Transverse colon (tissue), 4 donors: ENCODE data around the gene USP7. TPM values are rescaled to one million over a fixed set of nuclear protein-coding genes. Genes with fewer than 3 reads are reported as not detected.
A peak's percentile ranks its signal among the peaks of the same experiment; 100 is the strongest.
"Not testable (repeated sequence)": the region's sequence is repeated elsewhere in the genome, so short reads cannot be mapped to it uniquely, and the experiment has no call there.

Experiments
- DNase-seq: peaks from one replicate; pipeline ENCODE4 v3.0.0-alpha.2; 2019
- H3K27ac ChIP-seq, 4 donors: fragments of 200-600 bp; sonication (generic); 2 replicates each; pipeline ENCODE4 v1.5.1; 2016 to 2018; ENCODE audit warnings: inconsistent platforms in 4 of 4
- H3K27me3 ChIP-seq: fragments of 200-600 bp; sonication (generic); 2 replicates; pipeline ENCODE4 v1.5.1; 2017; ENCODE audit warnings: inconsistent platforms
- H3K36me3 ChIP-seq, 4 donors: fragments of 200-600 bp; sonication (generic); 2 replicates each; pipeline ENCODE4 v1.5.1; 2017 to 2019; ENCODE audit warnings: inconsistent platforms in 4 of 4
- H3K4me1 ChIP-seq, 4 donors: fragments of 200-600 bp; sonication (generic); 2 replicates each; pipeline ENCODE4 v1.5.1; 2017 to 2020; ENCODE audit warnings: inconsistent platforms in 4 of 4
- H3K4me3 ChIP-seq, 4 donors: fragments of 200-600 bp; sonication (generic); 1 replicate in 1 of 4; 2 replicates in 3 of 4; pipeline versions ENCODE4 v1.5.1 to v1.6.1; 2017 to 2019; ENCODE audit warnings: inconsistent platforms in 4 of 4
- H3K9me3 ChIP-seq, 2 donors: fragments of 200-600 bp; sonication (generic); 2 replicates each; pipeline ENCODE4 v1.5.1; 2017 to 2019; ENCODE audit warnings: inconsistent platforms in 2 of 2
- CTCF ChIP-seq, 5 experiments: fragments of 200-600 bp in 3 of 5; fragments of 450-650 bp in 2 of 5; sonication (generic) in 3 of 5; IDR thresholded peaks; 1 replicate in 2 of 5; 2 replicates in 3 of 5; pipeline ENCODE4 v1.5.1; 2016 to 2017; ENCODE audit warnings: antibody characterized with exemption in 5 of 5, inconsistent platforms in 3 of 5, mild to moderate bottlenecking in 2 of 5, moderate library complexity in 1 of 5
- EP300 ChIP-seq: sonication (generic); formaldehyde crosslinking; IDR thresholded peaks from one replicate; pipeline ENCODE4 v1.6.1; 2017; ENCODE audit warnings: antibody characterized with exemption, low read depth
- POLR2A ChIP-seq: fragments of 450-650 bp; IDR thresholded peaks from one replicate; pipeline ENCODE4 v1.6.1; 2016; ENCODE audit warnings: antibody characterized with exemption, mild to moderate bottlenecking, moderate library complexity
- POLR2AphosphoS5 ChIP-seq, 3 donors: sonication (generic); formaldehyde crosslinking; IDR thresholded peaks; one replicate each; pipeline ENCODE4 v1.6.1; 2016; ENCODE audit warnings: antibody characterized with exemption in 3 of 3
- WGBS, 2 donors: methylation state at CpG; one replicate each; pipeline ENCODE4 v1.1.5; 2018; ENCODE audit warnings: low coverage in 1 of 2; 5-methylcytosine and 5-hydroxymethylcytosine counted together
- in situ Hi-C, 4 donors: fragments of 200-750 bp; cut with MboI; loops; one replicate each; pipeline versions ENCODE4 v1.15.0 to v1.15.1; 2017; ENCODE audit warnings: low sequenced_read_pairs in 3 of 4, low pct_ligation_motif_present in 1 of 4, low pct_unique_long_range_greater_than_20kb in 1 of 4
- intact Hi-C: fragments of 100-400 bp; cut with DNase I; formaldehyde crosslinking; loops from one replicate; pipeline ENCODE4 v1.15.1; 2023; ENCODE audit warnings: low total_unique reads
- total RNA-seq, 4 donors: library from RNA; depleted of rRNA; stranded (reverse); fragments of >200 nt; gene quantifications; one replicate each; pipeline ENCODE4 v1.1.0, GENCODE V29; 2016

USP7 gene
- total RNA-seq, 4 donors from 2014 or later: 72.9 to 419 (median 158) TPM

GRCh38 chr16:8872071-8872470 lies 91.6 kb downstream of the USP7 start:
- no peak for DNase-seq
- in situ Hi-C loops: loop anchor here in 2 of 4 donors (10.0 kb wide), 3 partner anchors 67 to 307 kb away; no protein-coding TSS in a partner anchor

GRCh38 chr16:8869988-8870241 lies 93.8 kb downstream of the USP7 start:
- in situ Hi-C loops: loop anchor here in 2 of 4 donors (10.0 kb wide), 3 partner anchors 65 to 305 kb away; no protein-coding TSS in a partner anchor
- Histone ChIP-seq H3K27ac (peak overlapping the region in 3 of 4 donors; percentile 92 to 95 (median 94)), H3K4me1 (peaks cover 27 to 49% (median 32%) of the 10 kb centered on the region in 4 donors)
- not testable (repeated sequence) for H3K4me3 ChIP-seq, H3K27me3 ChIP-seq, H3K9me3 ChIP-seq, DNase-seq, H3K36me3 ChIP-seq
- WGBS, 2 donors: 73 to 90% methylated on average over 3 to 10 of the region's 10 CpGs
- intact Hi-C loops: loop anchor here (5.0 kb wide), 1 partner anchor 73 kb away; the partner anchor contains the start of genes PMM2 and TMEM186

More at GRCh38 chr16:8872071-8872470, 91.6 kb downstream of the USP7 start:
- H3K36me3 ChIP-seq: no peaks in the 10 kb centered on the region
- H3K9me3 ChIP-seq: no peaks in the 10 kb centered on the region
- no peak overlapping the region for H3K4me3 ChIP-seq
- H3K27ac ChIP-seq: no peak overlapping the region
- intact Hi-C loops: loop anchor here (5.0 kb wide), 1 partner anchor 75 kb away; the partner anchor contains the start of genes PMM2 and TMEM186
- TF ChIP-seq CTCF (IDR thresholded peaks at IDR 0.05): no peak
- TF ChIP-seq POLR2A: no peak
- 61 to 80% methylated on average over 3 to 5 of the region's 5 CpGs for WGBS, 2 donors
- peaks cover 9 to 27% (median 11%) of the 10 kb centered on the region in 4 donors for H3K4me1 ChIP-seq
- H3K27me3 ChIP-seq: no peaks in the 10 kb centered on the region

GRCh38 chr16:8869212-8869987 lies 94.3 kb downstream of the USP7 start:
- H3K27me3 ChIP-seq: no peaks in the 10 kb centered on the region
- in situ Hi-C loops: no loop called here

GRCh38 chr16:8868416-8869211 lies 95.1 kb downstream of the USP7 start, which contains the start of gene CARHSP1:
CARHSP1 (minus strand) TSS chr16:8869006; CDS start chr16:8859328, 9,678 bp downstream.
- DNase-seq: peak; percentile 90
- Histone ChIP-seq H3K27me3 (no peaks in the 10 kb centered on the region), H3K4me1 (peaks cover 34 to 62% (median 45%) of the 10 kb centered on the region in 4 donors), H3K36me3 (no peaks in the 10 kb centered on the region), H3K27ac (peak within 1 kb of the TSS; percentile 92 to 96 (median 94)), H3K4me3 (peak within 1 kb of the TSS; percentile 54 to 85 (median 58)), H3K9me3 (no peaks in the 10 kb centered on the region)
- in situ Hi-C loops (no loop called here), intact Hi-C loops (no loop called here)
- TF ChIP-seq POLR2A (peak; percentile 87), POLR2AphosphoS5 (IDR thresholded peaks at IDR 0.05) (peak; percentile 67 to 82 (median 77)), EP300 (no peak)
- 3% methylated on average over 11 of the region's 83 CpGs; no CpG with 5 or more reads in 1 of the 2 donors for WGBS, 2 donors

More at GRCh38 chr16:8869212-8869987, 94.3 kb downstream of the USP7 start:
- WGBS, 2 donors: 5 to 29% methylated on average over 7 to 37 of the region's 37 CpGs
- Histone ChIP-seq H3K27ac (peak overlapping the region; percentile 92 to 96 (median 94)), H3K36me3 (no peaks in the 10 kb centered on the region), H3K4me3 (peak overlapping the region; percentile 21 to 85 (median 56)), H3K4me1 (peaks cover 27 to 54% (median 37%) of the 10 kb centered on the region in 4 donors), H3K9me3 (no peaks in the 10 kb centered on the region)
- intact Hi-C loops: no loop called here
- no peak for DNase-seq
- TF ChIP-seq EP300 (no peak), CTCF (IDR thresholded peaks at IDR 0.05) (peak in 4 of 5 experiments; percentile 12 to 69 (median 32)), POLR2AphosphoS5 (IDR thresholded peaks at IDR 0.05) (no peak), POLR2A (no peak)
